ENCODE data around the gene ASZ1.
A peak's percentile ranks its signal among the peaks of the same experiment; 100 is the strongest.

ASZ1 gene

GRCh38 chr7:117401293-117402002, 25.8 kb downstream of the ASZ1 start:
- no peak for DNase-seq (ENCODE audit: low spot score)
- TF ChIP-seq CTCF (IDR thresholded peaks at IDR 0.05; ENCODE audit: extremely low read depth, missing control alignments), result no peak

- TF ChIP-seq CTCF (IDR thresholded peaks at IDR 0.05; ENCODE audit: extremely low read depth, missing control alignments), result peak; percentile 3
- DNase-seq (ENCODE audit: low spot score), result peak; percentile 13
Observed at GRCh38 chr7:117399820-117400422, 27.4 kb downstream of the ASZ1 start.

GRCh38 chr7:117395743-117396142, 31.6 kb downstream of the ASZ1 start:
- TF ChIP-seq CTCF (IDR thresholded peaks at IDR 0.05; ENCODE audit: extremely low read depth, missing control alignments), result no peak
- DNase-seq (ENCODE audit: low spot score), result no peak

GRCh38 chr7:117393781-117394180, 33.5 kb downstream of the ASZ1 start:
- no peak for TF ChIP-seq CTCF (IDR thresholded peaks at IDR 0.05; ENCODE audit: extremely low read depth, missing control alignments)
- DNase-seq (ENCODE audit: low spot score), result no peak

GRCh38 chr7:117389871-117390270, 37.4 kb downstream of the ASZ1 start:
- DNase-seq (ENCODE audit: low spot score), result no peak
- no peak for TF ChIP-seq CTCF (IDR thresholded peaks at IDR 0.05; ENCODE audit: extremely low read depth, missing control alignments)

- DNase-seq (ENCODE audit: low spot score), result no peak
- no peak for TF ChIP-seq CTCF (IDR thresholded peaks at IDR 0.05; ENCODE audit: extremely low read depth, missing control alignments)
Observed at GRCh38 chr7:117386110-117386706, 41.1 kb downstream of the ASZ1 start.

- no peak for TF ChIP-seq CTCF (IDR thresholded peaks at IDR 0.05; ENCODE audit: extremely low read depth, missing control alignments)
- DNase-seq (ENCODE audit: low spot score), result peak; percentile 15
Observed at GRCh38 chr7:117385363-117386109, 41.8 kb downstream of the ASZ1 start.
